IPS-NIHi7 (cell line): ENCODE data around the gene KCNC3.

Experiments
- DNase-seq: peaks from one replicate; pipeline ENCODE4 v3.0.0; 2012; ENCODE audit warnings: mixed read lengths; ENCODE audit errors: extremely low spot score

KCNC3 gene

DNA sequence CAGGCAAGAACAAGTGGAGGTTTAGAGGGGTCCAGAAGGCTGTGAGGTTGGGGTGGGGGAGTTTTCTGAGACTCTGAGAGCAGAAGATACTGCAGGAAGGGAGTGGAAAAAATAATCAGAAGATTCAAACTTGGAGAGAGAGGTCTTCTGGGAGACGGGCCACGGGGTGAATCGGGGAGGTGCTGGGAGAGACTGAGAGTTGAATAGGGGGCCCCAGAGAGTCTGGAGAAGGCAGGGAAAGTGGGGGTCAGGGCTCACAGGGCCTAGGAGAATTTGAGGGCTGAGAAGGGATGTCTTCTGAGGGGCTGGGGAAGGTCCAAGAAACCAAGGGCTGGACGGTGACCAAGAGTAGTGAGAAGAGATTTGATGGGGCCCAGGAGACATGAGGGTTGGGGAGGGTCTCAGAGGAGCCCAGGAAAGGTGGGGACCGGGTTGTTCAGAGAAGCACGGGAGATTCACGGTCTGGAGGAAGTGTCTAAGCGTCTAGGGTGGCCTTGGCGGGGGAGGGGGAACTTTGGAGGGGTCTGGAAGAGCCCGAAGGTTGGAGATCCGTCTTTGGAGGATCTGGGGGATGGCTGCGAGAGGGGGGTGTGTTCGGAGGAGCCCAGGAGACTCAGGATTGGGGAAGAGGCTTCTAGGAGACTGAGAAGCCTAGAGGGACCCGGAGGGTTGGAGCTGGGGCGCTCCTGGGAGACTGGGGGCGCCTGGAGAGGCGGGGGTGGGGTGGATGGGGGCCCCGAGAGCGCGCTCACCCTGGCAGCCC lies 1.5 kb downstream of the KCNC3 start:
- DNase-seq: no peak

DNA sequence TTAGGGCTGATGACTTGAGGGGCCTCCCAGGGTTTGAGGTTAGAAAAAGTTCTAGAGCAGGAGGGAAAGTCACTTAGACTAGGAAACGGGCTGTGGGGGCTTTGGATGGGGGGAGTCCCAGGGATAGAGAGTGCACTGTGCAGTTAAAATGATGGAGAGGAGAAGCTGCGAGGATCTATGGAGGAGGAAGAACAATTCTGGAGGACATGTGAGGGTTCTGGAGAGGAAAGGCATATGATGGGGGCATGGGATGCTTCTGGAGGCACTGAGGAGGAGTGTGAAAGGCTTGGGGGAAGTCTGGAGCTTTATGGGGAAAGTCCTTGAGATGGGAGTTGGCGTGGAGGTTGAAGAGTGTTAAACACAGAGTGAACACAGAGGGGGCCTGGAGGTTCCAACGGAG lies 2.2 kb downstream of the KCNC3 start:
- no peak for DNase-seq

DNA sequence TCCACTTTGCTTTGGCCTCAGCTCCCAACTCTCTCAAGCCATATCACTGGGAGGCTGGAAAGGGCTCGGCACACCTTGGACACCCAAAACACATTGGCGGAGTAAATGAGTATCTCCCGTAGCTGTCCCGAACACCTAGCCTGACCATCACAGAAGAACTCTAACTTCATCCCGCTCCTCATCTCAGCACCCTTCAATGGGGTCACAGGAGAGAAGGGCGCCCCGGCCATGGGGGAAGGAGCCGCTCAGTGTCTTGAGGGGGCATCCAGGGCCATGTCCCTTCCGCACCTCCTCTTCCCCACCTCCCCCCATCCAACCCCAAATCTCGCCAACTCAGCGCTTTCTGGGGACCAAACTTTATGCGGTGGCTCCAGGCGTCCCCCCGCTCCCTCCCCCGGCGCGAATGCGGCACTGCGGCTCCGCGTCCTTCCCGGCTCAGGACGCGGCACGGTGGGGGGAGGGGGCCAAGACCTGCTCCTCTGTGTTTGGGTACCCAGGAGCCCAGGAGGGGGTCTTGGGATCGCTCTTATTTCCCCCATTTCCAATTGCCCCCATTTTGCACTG lies 3.0 kb downstream of the KCNC3 start:
- no peak for DNase-seq

DNA sequence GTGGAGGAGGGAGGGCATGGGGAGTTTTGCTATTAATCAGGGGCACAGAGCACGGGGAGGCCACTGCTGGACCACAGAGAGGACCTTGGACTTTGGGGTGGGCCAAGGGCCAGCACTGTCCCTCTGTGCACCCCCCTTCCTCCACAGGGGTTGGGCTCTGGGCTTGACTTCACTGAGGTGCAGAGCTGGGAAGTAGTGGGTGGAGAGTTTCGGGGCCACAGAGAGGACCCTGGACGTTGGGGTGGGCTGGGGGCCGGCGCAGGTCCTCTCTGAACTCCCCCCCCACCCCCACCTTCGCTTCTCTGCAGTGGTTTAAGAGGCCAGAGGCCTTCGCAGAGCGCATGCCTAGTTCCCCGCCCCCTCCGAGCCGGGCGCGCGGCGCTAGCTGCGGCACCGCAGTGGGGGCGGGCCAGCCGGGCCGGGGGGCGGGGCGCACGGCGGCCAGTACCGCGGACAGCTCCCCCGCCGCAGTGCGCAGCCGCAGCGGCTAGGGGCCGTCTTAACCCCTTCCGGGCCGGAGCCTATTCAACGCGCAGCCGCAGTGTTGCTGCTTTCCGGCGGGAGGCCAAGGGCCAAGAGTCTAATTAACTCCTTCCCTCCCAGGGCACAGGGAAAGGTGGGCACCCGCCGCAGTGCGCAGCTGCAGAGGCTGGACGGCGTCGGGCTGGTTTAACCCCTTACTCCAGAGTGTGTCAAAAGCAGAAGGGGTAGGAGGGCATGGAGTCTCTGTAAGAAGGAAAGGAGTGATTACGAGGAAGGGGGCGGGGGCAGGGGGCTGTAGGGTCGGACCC lies 3.7 kb downstream of the KCNC3 start:
- DNase-seq: peak; percentile 97

DNA sequence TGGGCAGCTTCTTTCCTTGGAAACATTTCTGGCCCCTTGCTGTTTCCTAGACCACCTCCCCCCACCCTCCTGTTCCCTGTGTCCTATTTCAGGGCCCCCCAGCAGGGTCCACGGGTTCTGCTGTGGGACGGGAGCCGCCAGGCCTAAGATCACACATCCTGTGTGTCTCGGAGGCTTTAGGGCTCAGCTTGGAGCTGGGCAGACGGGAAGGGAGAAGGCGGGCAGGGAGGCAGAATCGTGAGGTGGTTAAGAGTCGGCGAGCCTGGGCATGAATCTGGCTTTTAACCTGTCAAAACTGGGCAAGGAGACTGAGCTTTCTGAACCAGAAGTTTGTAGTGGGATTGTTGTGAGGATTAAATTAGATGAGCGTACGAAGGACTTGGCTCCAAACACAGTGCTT lies 4.8 kb downstream of the KCNC3 start:
- DNase-seq: no peak

DNA sequence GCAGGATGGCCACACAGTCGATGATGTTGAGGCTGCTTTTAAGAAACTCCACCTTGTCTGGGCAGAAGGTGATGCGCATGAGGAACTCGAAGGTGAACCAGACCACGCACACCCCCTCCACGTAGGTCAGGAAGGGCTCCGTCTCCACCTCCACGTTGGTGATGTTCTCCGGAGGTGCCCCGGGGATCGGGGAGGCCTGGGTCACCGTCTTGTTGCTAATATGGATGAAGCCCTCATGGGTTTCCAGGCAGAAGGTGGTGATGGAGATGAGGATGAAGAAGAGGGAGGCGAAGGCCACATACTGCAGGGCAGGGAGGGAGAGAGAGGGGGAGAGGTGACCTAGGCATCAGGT lies 5.4 kb downstream of the KCNC3 start:
- no peak for DNase-seq

DNA sequence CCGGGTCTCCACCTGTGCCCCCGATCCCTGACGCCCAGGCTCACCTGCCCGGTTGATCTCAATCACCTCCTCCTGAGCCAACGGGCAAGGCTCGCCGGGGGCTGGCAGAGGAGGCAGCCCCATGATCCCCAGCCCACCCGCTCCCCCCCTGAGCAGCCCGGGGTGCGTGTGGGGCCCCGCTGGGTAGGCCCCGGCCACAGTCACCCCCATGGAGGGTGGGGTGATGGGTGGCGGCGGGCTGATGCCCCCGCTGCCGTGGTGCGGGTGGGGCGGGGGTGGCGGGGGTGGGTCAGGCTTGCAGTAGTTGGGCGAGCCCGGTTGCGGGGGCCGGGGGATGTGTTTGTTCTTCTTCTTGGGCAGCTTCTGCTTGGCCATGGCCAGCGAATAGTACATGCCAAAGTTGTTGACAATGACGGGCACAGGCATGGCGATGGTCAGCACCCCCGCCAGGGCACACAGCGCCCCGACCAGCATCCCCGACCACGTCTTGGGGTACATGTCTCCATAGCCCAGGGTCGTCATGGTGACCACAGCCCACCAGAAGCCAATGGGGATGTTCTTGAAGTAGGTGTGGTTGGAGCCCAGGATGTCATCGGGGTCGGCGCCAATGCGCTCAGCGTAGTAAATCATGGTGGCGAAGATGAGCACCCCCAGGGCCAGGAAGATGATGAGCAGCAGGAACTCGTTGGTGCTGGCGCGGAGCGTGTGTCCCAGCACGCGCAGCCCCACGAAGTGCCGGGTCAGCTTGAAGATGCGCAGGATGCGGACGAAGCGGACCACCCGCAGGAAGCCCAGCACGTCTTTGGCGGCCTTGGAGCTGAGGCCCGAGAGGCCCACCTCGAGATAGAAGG lies 6.0 kb downstream of the KCNC3 start:
- DNase-seq: no peak

DNA sequence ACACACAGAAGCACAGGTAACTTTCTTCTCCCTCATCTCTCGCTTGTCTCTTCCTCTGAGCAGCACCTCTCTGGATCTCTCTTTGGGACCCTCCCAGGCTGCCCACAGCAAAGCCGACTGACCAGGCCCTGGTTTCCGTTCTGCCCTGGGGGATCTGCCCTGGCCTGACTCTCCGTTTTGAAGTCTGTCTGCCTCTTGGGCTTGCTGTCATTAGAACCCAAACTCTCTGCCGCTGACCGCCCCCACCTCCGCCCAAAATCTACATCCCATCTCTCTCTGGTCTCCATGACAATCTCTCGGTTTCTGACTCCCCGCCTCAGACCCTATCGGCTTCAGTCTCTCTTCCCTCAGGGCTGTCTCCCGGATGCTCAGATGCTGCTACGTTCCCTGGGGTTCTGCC lies 6.9 kb downstream of the KCNC3 start:
- DNase-seq: no peak

DNA sequence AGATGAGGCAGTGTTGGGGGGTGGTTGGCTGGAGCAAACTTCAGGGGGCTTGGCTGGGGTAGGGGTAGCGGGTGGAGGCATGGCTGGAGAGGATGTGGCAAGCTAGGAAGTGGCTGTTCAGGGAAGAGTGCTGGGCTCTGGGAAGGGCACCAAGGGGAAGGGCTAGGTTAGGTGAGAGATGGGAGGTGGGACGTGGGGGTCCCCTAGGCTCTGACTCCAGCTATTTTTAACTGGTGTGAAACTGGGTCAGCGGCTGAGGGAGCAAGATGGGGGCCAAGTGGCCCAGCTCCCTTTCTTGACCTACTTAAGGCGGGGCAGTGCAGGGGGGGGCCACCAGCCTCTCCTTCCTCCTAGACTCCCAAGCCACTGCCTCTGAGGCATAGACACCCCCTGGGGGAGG lies 7.3 kb downstream of the KCNC3 start:
- DNase-seq: no peak

DNA sequence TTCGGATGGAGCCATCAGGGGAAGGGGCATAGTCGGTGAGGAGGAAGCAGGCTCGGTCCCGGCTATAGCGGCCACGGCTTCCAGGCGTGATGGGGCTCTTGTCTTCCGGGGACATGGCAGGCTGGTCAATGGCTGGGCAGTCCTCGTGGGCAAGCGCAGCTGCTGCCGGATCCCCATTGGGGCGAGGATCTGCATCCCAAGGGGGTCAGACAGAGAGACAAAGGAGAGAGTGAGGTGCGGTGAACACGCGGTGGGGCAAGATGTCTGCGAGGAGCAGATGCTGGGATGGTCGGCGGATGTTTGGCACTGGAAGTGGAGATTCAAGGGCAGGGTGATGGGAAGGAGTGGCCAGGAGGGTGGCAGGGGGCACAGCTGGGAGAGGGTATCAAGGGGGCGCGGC lies 8.6 kb downstream of the KCNC3 start:
- DNase-seq: no peak

DNA sequence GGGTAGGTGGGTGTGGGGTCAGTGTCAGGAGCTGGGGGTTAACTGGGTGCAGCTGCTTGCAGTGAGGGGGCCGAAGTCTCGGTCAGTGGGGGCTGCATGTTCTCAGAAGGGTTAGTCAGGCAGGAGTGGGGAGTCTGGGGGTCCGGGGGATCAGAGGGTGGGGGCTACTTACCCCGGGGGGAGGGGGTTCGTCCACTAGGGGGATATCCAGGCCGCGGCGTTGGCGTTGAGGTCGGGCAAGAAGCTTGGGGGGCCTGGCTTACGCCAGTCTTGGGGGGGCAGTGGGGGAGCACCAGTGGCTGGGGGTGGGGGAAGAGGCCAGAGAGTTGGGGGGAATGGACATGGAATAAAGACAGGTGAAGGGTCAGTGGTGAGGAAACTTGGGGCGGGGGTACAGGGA lies 9.1 kb downstream of the KCNC3 start:
- no peak for DNase-seq

DNA sequence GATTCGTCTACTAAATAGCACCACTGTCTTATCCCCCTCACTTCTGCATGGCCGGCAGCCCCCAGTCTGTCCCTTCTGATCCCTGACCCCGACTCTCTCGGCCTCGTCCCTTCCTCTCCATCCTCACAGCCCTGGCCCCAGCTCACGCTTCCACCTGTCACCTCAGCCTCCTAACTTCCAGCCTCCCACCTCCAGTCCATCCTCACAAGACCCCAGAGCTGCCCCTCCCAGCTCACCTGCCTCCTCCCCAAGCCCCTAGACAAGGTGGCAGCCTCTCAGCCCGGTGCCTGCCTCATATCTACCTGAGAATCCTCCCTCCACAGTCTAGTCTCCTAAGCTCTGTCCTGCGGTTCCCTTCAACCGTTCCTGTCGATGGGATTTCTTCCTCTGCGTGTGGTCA lies 10.0 kb downstream of the KCNC3 start:
- DNase-seq: no peak

DNA sequence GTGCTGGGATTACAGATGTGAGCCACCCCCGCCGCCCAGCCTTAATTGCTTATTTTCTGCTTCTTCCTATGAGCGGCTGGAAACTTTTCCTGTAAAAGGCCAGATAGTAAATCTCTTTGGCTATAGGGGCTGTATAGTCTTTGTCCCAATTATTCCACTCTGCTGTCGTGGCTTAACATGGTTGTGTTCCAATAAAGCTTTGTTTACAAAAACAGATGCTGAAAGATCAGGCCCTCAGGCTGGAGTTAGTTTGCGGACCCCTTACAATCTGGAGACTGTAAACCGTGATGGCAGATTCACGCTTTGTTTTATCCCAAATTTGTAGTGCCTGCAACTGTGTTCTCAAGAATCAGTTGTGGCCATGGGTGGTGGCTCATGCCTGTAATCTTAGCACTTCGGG lies 10.7 kb downstream of the KCNC3 start:
- no peak for DNase-seq

DNA sequence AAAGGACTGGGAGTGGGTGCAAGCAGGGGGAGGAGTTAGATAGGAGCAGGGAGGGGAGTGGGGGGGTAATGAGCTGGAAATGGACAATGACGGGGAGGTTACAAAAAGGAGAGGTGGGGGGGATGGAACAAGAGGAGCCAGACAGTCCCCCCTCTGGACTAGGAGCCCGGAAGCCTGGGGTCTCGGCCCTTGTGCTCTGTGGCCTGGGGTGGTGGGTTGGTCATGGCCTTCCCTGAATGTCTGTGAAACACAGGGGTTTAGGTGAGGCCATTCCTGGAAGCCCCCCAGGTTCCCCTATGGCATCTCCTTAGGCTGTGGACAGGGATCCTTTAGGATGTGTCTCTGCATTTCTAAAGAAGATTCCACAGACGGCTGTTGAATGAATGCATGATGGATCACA lies 12.1 kb downstream of the KCNC3 start:
- DNase-seq: no peak

DNA sequence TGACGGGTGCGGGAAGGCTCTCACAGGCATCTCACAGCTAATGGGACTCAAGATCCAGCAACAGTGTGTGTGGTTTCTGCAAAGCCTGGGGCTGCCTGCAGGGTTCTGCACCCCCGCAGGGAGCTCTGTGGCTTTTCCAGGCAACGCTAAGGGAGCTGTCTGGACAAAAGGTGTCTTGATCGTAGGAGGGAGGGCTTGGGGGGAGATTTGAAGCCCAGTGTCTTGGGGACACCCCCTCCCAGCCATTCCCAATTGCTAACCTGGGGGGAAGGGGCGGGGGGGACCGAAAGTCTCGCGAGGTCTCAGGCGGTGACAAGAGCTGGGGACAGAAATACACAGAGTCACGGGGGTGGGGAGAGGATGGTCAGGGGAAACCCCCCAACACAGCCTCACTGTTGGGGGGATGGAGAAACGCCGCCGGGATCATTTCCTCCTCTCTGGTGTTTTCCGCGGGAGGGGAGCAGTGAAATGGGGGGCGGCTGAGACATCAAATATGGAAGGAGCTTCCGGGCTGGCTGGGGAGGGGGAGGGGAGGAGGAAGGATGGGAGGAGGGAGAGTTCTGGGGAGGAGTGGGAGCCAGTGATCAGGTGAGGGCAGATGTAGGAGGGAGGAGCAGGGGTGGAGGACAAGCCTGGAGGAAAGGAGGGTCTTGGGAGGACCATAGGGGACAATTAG lies 13.3 kb downstream of the KCNC3 start:
- DNase-seq: no peak

DNA sequence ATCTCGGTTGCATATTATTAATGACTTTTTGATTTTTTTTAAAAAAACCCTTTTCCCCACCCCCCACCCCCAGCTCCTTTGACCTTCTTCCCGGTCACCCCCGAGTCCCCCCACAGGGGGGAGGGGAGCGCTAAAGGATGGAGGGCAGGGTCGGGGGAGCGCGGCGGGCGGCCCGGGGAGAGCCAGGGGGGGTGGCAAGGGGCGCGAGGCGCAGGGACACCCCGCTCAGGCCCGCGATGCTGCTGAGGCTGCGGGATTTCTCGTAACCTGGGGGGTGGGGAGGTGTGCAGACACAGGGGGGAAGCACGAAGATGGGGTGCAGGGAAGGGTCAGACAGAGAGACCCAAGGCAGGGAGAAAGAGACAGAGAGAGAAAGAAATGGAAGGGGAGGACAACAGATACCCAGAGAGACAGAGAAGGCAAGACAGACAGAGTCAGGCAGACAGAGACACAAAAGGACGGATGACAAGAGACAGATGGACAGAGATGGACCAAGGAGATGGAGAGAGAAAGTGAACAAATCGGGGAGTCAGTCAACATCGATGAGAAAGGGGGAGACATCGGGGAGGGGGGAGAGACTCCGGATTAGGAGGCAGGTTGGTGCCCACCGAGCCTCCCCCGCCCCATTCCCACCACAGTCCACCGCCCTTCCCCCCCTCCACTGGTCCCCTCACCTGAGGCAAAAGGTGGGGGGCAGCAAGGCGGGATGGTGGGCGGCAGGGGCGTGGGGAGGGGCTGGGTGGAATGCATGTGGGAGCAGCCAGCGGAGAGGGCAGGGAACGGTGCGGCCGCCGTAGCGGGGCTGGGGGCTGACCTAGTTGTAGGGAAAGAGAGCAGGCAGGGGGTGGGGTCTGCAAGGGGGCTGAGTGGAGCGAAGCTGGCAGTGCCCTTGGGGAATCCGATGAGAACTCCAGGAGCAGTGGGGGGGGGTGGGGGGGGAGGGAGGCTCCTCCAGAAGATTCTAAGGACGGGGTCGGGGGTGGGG lies 14.2 kb downstream of the KCNC3 start:
- no peak for DNase-seq

DNA sequence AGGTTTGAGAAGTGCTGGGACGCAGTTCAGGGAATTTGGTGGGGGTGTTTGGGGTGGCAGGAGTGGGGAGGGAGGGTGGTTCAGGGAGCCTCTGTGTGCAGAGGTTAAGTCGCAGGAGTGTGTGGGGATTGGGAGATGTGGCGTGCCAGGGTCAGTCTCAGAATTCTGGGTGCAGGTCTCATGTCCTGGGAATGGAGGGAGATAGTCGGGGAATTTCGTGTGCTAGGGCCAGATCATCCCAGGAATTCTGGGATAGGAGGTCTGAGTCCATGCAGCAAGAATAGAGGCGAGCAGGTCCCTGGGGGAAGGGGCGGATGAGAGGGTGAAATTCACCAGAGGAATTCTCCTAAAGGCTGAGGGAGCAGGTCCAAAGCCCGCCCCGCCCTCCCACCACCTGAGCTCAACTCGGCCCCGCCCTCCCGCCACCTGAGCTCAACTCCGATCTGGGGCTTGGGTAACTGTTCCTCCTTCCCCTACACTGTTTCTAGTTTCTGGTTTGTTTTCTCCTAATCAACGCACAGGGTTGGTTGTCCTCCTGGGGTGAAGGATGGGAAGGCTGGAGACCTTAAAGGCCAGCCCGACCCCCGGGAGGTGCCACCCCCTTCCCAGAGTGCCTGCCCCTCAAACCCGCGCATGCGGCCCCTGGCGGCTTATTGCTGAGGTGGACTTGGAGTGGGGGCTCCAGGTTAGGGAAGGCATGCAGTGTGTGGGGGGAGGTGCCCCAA lies 15.2 kb downstream of the KCNC3 start:
- DNase-seq: peak; percentile 61

DNA sequence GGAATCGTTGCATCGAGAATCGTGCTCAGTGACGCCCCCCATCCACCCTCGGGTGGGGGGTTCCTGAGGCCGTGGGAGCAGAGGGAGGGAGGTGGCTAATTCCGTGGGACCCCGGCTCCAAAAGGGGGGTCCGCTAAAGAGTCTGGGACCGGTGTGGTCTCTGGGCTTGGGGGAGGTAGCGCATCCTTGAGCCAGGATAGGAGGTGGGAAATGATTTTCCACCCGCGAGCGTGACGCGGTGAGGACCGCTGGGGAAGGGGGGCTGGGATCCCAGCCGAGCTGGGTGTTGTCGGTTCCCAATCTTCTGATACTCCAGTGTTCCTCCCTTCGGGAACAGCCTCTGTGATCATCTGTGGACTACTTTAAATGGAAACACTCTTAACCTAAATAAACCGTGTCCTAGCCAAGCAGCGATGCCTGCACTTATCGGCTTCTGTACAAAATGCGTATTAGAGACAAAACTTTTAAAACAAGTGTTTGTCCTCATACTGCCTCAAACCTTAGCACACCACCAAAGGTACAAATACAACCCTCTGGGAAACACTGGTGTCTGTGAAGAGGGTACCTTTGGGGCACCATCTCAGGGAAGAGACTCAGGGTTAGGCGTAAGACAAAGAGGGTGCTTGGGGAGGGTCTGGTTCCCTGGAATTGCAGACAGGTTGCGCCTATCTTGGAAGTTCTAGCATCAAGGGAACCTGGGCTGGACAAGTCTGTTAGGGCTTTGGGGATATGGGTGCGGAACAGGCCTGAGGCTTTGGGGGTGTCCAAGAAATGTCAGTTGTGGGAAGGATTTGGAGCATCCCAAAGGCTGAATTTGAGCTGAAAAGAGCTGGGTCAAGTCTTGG lies 16.0 kb downstream of the KCNC3 start:
- DNase-seq: no peak
